ENCODE data around the gene BTBD9. TPM values are rescaled to one million over a fixed set of nuclear protein-coding genes. Genes with fewer than 3 reads are reported as not detected.
"Not testable (repeated sequence)": the region's sequence is repeated elsewhere in the genome, so short reads cannot be mapped to it uniquely, and the experiment has no call there.

Gene BTBD9
- total RNA-seq, 1 donor from 2014 or later, result 14.9 TPM

DNA sequence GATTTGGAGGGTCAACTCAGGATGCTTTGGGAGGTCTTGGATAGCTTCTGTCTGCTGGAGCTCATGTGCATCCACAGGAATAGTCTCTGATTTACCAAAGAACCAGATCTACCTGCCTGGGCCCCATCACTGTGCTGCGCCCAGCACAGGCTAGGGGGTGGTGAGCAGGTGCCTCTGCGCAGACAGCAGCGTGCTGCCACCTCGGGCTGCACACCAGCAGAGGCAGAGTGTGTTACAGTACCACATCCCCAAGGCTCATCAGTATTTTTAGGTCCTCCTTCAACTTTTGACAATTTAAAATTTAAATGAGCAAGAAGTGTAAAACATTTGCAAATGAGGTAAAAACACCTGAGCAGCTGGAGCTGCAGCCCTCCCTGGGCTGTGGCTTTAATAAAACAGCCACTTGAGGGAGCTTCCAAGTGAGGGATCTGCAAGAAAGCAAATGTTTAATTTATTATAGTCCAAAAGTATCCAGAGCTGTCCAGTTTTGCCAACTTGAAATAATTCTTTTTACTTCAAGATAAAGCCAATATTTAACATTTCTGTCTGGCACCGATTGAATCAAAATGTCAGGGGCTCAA is 495.3 kb downstream of the BTBD9 start:
- intact Hi-C loops (cut with DNase I), result no loop called here
- ATAC-seq (ENCODE audit: poor library complexity) (no peak), DNase-seq (no peak)

DNA sequence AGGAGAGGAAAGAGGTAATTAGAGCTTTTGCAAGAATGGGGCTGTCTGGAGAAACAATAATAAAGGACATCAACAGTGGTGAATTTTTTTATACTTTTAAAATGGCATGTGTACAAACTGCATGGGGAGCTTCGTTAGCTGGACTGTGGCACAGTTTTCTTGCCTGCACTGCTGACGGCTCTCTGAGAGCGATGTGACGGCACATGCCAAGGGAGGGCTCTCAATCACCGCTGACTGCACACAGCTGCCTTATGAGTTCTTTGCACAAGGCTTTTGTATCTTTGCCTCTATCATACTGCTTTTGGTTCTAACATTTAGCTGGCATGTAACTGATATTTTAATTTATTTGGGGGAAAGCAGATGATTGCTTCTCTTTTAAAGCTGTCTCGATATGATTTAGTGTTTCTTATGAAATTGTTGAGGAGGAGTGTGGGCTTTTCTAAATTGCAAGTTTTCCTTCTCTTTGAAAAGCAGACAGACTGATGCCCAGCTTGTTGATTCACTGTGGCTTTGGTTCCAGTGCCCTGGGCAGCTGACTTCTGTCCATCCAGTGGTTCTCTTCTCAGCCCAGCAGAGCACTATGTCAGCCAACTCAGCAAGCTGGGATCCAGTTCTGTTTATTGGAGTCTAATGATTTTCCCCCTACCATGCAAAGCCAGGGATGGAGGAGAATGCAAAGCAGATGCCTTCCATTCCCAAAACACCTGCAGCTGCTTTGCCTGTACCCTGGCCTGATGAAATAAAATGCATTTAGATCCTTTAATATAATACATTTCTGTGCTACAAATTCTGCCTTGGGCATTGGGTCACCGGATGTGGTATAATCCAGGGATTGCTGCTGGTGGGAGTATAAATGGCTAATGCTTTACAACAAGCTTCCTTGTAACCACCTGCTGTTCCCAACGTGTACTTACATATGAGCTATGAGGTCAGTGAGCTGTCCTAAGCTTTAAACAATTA is 496.3 kb downstream of the BTBD9 start:
- ATAC-seq (ENCODE audit: poor library complexity), result peak; percentile 62
- intact Hi-C loops (cut with DNase I), result no loop called here

DNA sequence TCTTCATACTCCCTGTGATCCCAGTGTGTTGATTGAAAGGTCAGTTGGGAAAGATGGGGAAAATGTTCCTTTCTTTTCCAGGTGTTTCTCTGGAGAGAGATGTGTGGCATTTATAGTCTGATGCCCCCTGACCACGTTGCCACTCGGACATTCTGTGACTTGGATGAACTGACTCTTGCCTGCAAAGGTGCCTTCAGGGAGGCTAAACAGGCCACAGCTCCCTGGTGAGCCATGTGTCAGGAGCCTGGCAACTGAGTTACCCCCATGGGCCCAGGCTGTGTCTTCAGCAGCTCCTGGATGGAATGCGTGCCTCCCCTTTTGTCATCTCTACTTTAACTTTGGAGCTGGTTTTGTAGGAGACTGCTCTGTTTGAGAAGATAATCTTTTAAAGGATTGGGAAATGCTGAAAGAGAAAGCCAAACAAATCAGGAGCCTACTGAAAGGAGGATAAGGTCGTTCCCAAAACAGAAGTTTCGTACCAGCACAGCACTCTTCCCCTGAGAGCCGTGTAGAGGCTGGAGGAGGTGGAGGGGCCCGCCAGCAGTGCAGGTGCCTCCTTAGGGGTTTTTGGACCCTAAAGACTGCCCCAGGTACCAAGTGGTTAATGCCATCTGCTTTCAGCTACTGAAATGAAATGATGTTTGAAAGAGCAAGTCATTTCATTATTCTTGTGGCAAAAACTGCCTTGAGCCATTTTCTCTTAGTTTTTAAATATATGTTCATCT is 497.4 kb downstream of the BTBD9 start:
- DNase-seq, result no peak
- no peak for ATAC-seq (ENCODE audit: poor library complexity)
- intact Hi-C loops (cut with DNase I), result no loop called here

More for the DNA sequence above, 496.3 kb downstream of the BTBD9 start:
- no peak for DNase-seq

DNA sequence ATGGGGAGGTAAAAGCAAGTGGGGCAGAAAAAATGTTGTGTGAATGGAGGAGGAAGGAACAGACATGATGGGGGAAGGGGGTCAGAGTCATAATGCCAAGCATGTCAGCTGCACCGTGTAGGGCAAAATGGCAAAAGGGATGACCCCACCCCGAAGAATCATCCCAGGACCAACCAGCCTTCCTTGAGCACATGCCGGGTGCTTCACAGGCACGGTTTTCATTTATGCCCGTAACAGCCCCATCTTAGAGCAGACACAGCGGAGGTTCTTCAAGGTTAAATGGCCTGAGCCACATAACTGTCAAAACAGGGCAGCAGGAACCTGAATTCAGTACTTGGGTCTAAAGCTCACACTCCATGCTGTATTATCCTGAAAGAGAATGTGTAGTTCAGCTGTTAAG is 498.0 kb downstream of the BTBD9 start:
- DNase-seq (no peak), ATAC-seq (ENCODE audit: poor library complexity) (no peak)

DNA sequence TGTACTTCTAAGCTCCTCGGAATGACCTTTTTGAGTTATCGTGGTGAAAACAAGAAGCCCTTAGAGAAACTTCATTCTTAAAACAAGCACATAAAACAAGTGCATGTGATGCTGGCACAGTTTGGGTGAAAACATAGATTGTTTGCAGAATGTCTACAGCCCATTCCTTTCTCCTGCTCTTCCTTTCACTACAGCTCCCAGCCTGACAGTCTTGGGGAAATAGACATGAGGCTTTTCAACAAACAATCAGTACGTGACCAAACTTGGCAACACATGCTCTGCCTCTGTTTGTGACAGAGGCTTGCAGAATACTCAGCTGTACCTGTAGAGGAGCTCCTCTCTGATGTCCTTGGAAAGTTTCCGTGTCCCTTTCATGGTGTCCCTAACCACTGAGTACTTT is 498.6 kb downstream of the BTBD9 start:
- intact Hi-C loops (cut with DNase I), result no loop called here
- DNase-seq (no peak), ATAC-seq (ENCODE audit: poor library complexity) (no peak)

More for the DNA sequence above, 498.0 kb downstream of the BTBD9 start:
- intact Hi-C loops (cut with DNase I), result no loop called here

DNA sequence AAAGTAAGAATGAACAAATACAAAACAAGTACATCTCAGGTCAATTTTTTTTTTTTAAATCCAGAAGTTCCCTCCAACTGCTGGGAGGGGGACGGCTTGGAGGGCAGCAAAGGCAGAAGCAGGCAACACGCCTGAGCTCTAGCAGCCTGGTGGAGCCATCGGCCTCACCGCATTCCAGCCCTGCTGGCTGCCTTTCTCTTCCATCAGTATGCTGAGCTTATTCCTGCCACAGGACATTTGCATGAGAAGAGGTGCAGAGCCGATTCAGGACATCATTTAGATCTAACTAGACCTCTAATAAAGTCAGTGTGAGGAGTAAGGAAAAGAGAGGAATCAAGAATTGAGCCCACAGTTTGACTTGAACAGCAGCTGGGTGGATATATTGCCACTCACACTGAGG is 501.4 kb downstream of the BTBD9 start:
- no peak for ATAC-seq (ENCODE audit: poor library complexity)
- intact Hi-C loops (cut with DNase I), result no loop called here

DNA sequence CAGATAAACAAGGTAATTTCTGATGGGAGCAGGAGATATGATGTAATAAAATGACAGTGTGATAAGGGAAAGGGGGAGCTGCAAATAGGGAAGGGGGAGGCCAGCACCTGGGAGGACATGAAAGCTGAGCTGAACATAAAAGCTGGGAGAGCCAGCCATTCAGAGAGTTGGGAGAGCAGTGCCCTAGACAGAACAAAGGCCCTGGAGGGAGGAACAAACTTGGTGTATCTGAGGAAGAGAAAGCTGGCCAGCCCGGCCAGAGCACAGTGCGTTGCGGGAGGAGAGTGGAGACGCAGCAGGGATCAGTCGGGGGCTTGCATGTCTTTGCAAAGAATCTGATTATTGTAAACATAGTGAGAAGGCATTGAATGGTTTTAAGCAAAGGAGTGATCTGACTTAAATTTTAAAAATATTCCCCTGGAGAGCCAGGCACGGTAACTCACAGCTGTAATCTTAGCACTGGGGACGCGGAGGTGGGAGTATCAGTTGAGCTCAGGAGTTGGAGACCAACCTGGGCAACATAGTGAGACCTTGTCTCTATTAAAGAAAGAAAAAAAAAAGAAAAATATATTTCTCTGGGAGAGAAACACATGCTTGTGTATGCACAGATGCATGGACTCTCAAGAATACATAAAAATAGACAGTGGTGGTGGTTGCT is 502.0 kb downstream of the BTBD9 start:
- no peak for DNase-seq
- ATAC-seq (ENCODE audit: poor library complexity), result no peak
- intact Hi-C loops (cut with DNase I), result no loop called here

More for the DNA sequence above, 501.4 kb downstream of the BTBD9 start:
- no peak for DNase-seq

DNA sequence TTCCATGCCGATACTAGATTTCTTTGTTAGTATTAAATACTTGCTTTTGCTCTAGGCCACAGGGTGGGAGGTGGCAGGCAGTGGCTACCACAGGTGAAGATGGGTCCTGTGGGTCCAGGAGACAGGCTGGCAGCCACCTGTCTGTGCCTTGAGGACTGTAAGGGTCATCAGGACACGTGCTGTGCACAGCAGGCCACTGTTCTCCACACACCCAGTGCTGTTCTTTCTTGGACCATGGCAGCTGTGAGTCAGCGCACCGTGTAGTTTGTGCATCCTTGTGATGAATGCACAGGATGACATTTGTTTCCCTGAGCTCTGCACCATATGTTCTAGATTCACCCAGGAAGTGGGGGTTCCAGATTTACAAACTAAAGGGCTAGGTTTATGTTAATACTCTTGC is 503.2 kb downstream of the BTBD9 start:
- no peak for ATAC-seq (ENCODE audit: poor library complexity)
- no peak for DNase-seq

DNA sequence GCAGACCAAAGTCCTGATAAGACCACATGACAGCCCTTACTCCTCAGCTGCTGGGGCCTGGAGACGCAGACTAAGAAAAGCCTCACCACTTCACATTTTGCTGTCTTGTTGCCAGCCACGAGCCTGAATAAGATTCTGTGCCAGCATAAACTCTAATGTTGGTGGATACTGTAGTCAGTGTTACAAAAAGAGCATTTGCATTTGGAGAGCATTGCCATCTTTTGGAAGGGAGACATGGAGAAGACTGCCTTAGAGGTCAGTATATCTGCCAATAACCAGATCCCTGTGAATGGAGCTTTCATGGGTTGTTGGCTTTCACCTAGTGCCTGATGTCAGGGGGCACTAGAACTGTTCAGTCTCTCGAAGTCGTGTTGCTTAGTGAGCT is 505.0 kb downstream of the BTBD9 start:
- DNase-seq (no peak), ATAC-seq (ENCODE audit: poor library complexity) (peak; percentile 80)
- intact Hi-C loops (cut with DNase I), result no loop called here

More for the DNA sequence above, 503.2 kb downstream of the BTBD9 start:
- intact Hi-C loops (cut with DNase I), result no loop called here

DNA sequence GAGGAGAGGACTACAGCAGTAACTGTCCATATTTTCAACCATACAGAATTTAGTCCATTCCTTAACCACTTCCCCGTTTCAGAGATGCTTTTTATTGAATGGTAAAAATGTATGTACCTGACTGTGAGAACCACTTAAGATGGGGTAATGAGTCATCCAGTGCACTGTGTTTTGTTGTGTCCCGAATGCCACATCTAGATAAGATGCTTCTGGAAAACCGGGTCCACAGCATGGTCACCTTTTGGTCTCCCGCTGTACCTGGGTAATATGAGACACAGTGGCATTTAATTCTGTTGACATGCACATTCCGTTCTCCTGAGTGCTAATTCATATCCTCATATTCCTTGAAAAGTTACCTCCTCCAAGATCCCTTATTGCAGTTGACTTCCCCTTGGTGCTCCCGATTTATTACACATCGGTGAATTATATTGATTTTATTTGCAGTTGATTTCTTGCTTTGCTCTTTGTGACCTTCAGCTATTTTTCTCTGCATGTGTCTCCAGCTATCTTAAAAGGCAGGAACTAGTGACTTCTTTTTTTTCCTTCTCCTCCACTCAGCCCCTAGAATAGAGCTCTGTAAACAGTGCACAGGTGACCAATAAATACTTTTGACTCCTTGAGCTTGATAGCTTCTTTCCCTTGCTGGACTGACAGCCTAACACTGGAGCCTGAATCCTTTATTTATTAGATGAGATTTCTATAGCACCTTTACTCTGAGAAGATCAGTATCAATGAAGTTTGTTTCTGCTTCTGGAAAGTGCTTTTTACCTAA is 505.6 kb downstream of the BTBD9 start:
- no peak for ATAC-seq (ENCODE audit: poor library complexity)

DNA sequence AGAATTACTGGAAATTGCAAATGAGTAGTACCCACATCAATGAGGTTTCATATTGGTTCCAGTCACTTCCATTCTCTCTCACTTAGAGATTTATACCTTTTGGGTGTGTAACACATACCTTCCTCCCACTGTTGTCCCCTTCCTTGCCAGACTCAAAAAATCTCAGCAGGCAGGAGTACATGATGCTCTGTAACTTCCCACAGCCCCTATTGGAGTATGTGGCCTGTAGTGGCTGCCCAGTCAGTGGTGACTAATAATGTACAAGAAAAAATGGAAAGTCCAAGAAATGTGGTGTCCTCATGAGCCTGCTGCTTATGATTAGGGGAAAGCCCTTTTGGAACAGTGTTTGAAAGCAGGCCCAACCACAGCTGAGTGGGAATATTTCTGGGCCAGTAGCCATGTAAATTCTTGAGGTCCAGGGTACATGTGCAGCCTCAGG is 508.2 kb downstream of the BTBD9 start:
- DNase-seq (no peak), ATAC-seq (ENCODE audit: poor library complexity) (peak; percentile 72)
- intact Hi-C loops (cut with DNase I), result no loop called here

More for the DNA sequence above, 505.6 kb downstream of the BTBD9 start:
- intact Hi-C loops (cut with DNase I), result no loop called here
- DNase-seq, result no peak

DNA sequence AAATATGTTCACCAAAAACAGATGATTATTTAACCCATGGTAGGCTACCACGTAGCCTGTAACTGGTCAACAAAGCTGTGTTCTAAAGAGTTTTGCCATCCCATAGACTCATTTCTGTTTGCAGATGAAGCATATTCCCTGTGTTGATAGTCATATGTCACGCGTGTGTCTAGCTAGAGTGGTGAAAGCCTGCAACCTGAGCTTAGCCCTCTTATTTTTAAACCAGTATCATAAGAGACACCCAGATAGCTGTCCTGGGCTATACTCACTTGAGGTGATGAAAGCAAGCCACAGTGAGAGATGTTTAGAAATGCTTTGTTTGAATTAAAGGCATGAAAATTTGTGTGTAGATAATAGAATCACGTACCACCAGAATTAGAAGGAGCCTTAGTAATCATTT is 512.4 kb downstream of the BTBD9 start:
- intact Hi-C loops (cut with DNase I), result no loop called here
- DNase-seq (no peak), ATAC-seq (ENCODE audit: poor library complexity) (peak; percentile 70)

DNA sequence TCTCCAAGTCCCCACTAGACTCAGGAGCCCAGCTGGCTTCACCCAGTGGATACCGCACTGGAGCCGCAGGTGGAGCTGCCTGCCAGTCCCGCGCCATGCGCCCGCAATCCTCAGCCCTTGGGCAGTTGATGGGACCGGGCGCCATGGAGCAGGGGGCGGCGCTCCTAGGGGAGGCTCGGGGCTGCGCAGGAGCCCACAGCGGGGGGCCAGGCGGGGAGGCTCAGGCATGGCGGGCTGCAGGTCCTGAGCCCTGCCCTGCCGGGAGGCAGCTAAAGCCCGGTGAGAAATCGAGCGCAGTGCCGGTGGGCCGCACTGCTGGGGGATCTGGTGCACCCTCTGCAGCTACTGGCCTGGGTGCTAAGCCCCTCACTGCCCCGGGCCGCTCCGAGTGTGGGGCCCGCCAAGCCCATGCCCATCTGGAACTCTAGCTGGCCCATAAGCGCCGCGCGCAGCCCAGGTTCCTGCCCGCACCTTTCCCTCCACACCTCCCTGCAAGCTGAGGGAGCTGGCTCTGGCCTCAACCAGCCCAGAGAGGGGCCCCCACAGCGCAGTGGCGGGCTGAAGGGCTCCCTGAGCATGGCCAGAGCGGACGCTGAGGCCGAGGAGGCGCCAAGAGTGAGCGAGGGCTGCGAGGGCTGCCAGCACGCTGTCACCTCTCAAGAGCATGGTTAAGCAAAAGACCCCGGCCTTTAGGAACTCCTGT is 515.4 kb downstream of the BTBD9 start:
- DNase-seq; ATAC-seq (ENCODE audit: poor library complexity); intact Hi-C loops (cut with DNase I): not testable (repeated sequence)

DNA sequence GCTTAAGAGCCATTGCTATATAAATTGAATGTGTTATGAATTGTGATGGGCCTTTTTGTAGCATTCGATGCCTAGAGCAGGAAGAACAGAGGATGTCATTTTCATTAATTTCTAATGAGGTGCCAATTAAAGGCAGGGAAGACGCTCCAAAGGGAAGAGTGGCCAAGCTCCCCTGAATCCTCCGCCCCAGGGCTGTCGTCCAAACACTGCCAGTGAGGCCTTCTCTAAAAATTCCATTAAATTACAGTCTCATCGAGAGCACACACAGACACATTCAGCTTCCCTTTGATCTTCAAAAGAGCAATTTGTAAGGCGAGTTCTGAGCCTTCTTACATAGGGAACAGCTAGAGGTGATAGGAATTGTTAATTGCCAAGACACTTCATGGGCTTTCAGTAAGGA is 520.2 kb downstream of the BTBD9 start:
- intact Hi-C loops (cut with DNase I), result no loop called here
- DNase-seq, result no peak
- no peak for ATAC-seq (ENCODE audit: poor library complexity)

DNA sequence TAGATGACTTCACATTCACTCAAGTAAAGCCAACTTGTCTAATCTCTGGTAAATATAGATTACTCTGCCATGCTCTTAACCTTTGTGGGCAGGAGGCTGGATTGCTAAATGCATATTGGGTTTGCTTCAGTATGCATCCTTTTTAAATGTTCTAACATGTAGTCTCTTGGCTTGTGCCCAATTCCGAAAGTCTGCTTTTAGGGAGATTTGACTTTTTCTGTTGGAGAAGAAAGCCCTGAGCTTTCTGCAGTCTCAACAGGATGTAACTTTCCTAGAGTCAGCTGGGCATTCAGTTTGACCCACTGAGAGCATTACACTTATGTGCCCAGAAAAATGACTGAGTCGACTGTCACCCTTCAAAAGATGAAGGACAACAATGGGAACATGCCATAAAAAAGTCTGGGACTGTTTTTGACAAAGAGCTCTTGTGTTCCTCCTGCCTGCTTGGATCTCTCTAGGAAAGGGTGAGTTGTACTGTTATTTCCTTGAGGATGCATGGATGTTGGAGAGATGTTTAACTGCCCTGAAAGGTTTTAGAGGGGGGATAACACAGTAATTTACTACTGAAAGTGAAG is 520.9 kb downstream of the BTBD9 start:
- no peak for ATAC-seq (ENCODE audit: poor library complexity)
- intact Hi-C loops (cut with DNase I), result no loop called here
- no peak for DNase-seq

Measured in Right ventricle myocardium superior (tissue), 1 donor.